Mesodermal cell (in vitro differentiated cells): ENCODE data around the gene ADGRD1. TPM values are rescaled to one million over a fixed set of nuclear protein-coding genes. Genes with fewer than 3 reads are reported as not detected.
"Not testable (repeated sequence)": the region's sequence is repeated elsewhere in the genome, so short reads cannot be mapped to it uniquely, and the experiment has no call there.

Experiments used
- H3K27ac ChIP-seq: 2 replicates; pipeline ENCODE4 v1.7.0; 2013; ENCODE audit warnings: mild to moderate bottlenecking, low read depth, low read length, moderate library complexity; ENCODE audit not compliant: severe bottlenecking
- H3K36me3 ChIP-seq: 2 replicates; pipeline ENCODE4 v1.7.1; 2013; ENCODE audit warnings: mild to moderate bottlenecking, low read length, moderate library complexity; ENCODE audit not compliant: control insufficient read depth, insufficient read depth
- H3K4me1 ChIP-seq: one replicate; pipeline ENCODE4 v1.7.1; 2013; ENCODE audit warnings: mild to moderate bottlenecking, low read length; ENCODE audit not compliant: insufficient read depth, control insufficient read depth, poor library complexity, severe bottlenecking
- H3K4me3 ChIP-seq: 2 replicates; pipeline ENCODE4 v1.7.0; 2013; ENCODE audit warnings: low read length, control low read depth, mild to moderate bottlenecking; ENCODE audit not compliant: insufficient read depth, poor library complexity, severe bottlenecking; ENCODE audit errors: extremely low read depth
- H3K9me3 ChIP-seq: 2 replicates; pipeline ENCODE4 v1.7.1; 2013; ENCODE audit warnings: mild to moderate bottlenecking, low read length, moderate library complexity; ENCODE audit not compliant: control insufficient read depth
- WGBS, 2 experiments: methylation state at CpG; one replicate each; pipeline ENCODE4 v1.1.5; 2013; ENCODE audit warnings: missing lambda C conversion rate in 2 of 2; ENCODE audit not compliant: insufficient coverage in 2 of 2; 5-methylcytosine and 5-hydroxymethylcytosine counted together
- polyA plus RNA-seq, 2 experiments: library from polyadenylated mRNA; stranded (reverse); fragments of 50-300 nt; gene quantifications; one replicate each; pipeline ENCODE4 v1.2.3, GENCODE V29; 2013

ADGRD1 gene
- polyA plus RNA-seq (2013, experiment 1 of 2) = 2.3 TPM
- 3.0 TPM for polyA plus RNA-seq (2013, experiment 2 of 2)

DNA sequence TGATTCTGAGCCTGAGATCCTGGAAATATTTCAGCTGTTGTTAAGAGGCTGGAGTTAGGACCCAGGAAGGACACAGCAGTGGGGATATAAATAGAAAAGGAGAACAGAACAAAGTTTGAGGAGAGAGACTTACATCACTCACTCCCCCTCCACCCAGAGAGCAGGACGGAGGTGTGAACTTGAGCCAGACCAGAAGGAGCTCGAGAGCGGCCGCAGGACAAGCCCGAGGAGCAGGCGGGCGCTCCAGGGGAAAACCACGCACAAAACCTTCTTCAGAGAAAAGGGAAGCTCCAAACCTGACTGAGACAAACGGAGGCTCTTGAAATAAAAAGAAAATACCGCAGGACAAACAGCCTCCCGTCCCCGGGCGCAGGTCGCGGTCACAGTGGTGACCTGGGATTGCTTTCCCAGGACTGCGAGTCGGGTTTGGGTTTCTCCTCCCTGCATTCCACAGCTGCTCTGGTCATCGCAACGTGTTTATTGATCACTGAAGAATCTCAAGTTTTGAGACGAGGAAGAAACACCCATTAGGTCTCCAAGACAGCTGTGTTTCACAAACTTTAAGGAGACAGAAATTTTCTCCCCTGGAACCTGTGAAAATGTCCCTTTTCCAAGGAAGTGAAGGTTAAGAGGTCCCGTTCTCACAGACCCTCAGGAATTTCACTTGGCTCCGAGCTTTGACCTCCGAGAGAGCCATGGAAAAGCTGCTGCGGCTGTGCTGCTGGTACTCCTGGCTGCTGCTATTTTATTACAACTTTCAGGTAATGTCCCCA lies at the start of gene ADGRD1:
ADGRD1 (plus strand) TSS at position 137 of the 773 bp plus-strand sequence; CDS start at position 696, 559 bp downstream.
- Histone ChIP-seq H3K27ac (peak within 1 kb of the TSS; percentile 63), H3K4me3 (peak within 1 kb of the TSS; percentile 14), H3K4me1 (peaks cover 15% of the 10 kb centered on the region), H3K9me3 (no peaks in the 10 kb centered on the region), H3K36me3 (no peaks in the 10 kb centered on the region)
- 25 to 26% methylated on average over 23 of the region's 24 CpGs for WGBS, 2 experiments

DNA sequence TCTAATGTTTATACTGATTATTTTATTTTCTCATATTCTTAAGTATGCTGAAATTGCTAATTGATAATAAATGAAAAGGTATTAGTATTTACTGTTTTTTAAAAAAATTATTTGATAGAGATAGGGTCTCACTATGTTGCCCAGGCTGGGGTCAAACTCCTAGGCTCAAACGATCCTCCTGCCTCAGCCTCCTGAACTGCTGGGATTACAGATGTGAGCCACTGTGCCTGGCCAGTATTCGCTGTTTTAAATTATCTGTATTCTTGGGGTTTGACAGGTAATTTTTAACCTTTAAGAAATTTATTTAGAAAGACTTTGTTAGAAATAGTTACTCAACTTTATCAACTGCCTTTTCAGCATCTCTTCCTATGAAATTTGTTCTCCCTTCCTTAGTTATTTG lies 49.6 kb upstream of the ADGRD1 start:
- 100% methylated on average over 1 of the region's 2 CpGs; no CpG with 5 or more reads in 1 of the 2 experiments for WGBS, 2 experiments
- Histone ChIP-seq H3K4me3 (no peak overlapping the region), H3K27ac (no peak overlapping the region), H3K36me3 (no peaks in the 10 kb centered on the region), H3K9me3 (no peaks in the 10 kb centered on the region), H3K4me1 (no peaks in the 10 kb centered on the region)

GRCh38 chr12:130904936-130905455 lies 48.7 kb upstream of the ADGRD1 start:
- not testable (repeated sequence) for H3K4me1 ChIP-seq

DNA sequence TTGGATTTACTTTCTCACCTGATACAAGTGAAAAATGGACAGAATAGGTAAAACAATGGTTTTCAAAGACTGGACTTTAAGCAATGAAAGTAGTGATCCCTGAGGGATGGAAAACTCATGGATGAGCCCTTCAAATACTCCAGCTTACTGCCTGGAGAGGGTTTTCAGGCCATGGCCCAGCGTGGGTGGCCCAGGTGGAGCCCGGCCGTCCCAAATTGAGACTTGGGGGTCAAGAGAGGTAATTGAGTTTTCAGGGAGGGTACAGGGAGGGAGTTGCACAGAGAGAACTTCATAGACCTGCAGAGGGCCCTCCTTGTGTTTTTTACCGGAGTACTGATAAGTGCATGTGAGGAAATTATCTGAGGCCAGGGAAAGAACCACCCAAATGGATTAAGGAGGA lies 44.6 kb upstream of the ADGRD1 start:
- Histone ChIP-seq H3K4me3 (no peak overlapping the region), H3K36me3 (no peaks in the 10 kb centered on the region), H3K9me3 (no peaks in the 10 kb centered on the region), H3K4me1 (no peaks in the 10 kb centered on the region), H3K27ac (no peak overlapping the region)
- WGBS, 2 experiments = 92% methylated on average over 4 of the region's 4 CpGs; no CpG with 5 or more reads in 1 of the 2 experiments

More at GRCh38 chr12:130904936-130905455, 48.7 kb upstream of the ADGRD1 start:
- H3K27ac ChIP-seq, H3K9me3 ChIP-seq, H3K36me3 ChIP-seq, H3K4me3 ChIP-seq: not testable (repeated sequence)
- WGBS, 2 experiments = 90 to 95% methylated on average over 4 to 13 of the region's 31 CpGs

DNA sequence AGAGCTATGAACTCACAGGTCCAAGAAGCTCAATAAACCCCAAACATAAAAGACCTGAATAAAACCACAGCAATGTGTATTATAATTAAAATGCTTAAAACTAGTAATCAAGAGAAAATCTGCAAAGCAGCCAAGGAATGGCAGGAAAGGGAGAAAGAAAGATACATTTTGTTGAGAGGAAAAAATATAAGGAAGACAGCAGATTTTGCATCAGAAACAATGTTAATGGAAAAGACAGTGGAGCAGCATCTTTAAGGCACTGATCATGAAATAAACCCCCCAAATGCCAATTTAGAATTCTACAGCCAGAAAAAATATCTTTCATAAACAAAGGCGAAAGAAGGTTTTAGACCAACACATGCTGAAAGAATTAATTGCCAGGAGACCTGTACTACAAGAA lies 42.5 kb upstream of the ADGRD1 start:
- H3K4me1 ChIP-seq = no peaks in the 10 kb centered on the region
- H3K4me3 ChIP-seq = no peak overlapping the region
- H3K9me3 ChIP-seq = no peaks in the 10 kb centered on the region
- no peak overlapping the region for H3K27ac ChIP-seq
- no CpG with 5 or more reads among the region's 1 CpG for WGBS, 2 experiments
- H3K36me3 ChIP-seq = no peaks in the 10 kb centered on the region

DNA sequence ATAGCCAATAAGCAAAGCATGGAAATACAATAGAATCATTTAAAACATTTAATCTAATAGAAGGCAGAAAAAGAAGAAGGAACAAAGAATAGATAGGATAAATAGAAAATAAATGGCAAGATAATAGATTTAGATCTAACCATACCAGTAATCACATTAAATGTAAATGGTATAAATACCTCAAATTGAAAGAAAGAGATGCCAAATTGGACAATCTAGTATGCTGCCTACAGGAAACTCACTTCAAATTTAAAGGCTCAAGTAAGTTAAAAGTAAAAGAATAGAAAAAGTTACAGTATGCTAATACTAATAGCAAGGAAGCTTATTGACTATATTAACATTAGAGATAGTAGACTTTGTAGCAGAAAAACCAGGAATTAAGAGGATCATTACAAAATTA lies 41.8 kb upstream of the ADGRD1 start:
- Histone ChIP-seq H3K9me3 (no peaks in the 10 kb centered on the region), H3K4me3 (no peak overlapping the region), H3K36me3 (no peaks in the 10 kb centered on the region), H3K27ac (no peak overlapping the region), H3K4me1 (no peaks in the 10 kb centered on the region)

GRCh38 chr12:130916241-130916911 lies 37.3 kb upstream of the ADGRD1 start:
- Histone ChIP-seq H3K36me3 (no peaks in the 10 kb centered on the region), H3K4me1 (no peaks in the 10 kb centered on the region), H3K27ac (no peak overlapping the region), H3K4me3 (no peak overlapping the region), H3K9me3 (no peaks in the 10 kb centered on the region)
- 37 to 42% methylated on average over 35 to 36 of the region's 37 CpGs for WGBS, 2 experiments

- H3K36me3 ChIP-seq = no peaks in the 10 kb centered on the region
- 87 to 90% methylated on average over 12 to 13 of the region's 13 CpGs for WGBS, 2 experiments
- H3K9me3 ChIP-seq = peaks cover 6% of the 10 kb centered on the region
- H3K4me3 ChIP-seq = no peak overlapping the region
- no peaks in the 10 kb centered on the region for H3K4me1 ChIP-seq
- no peak overlapping the region for H3K27ac ChIP-seq
These were observed 36.1 kb upstream of the ADGRD1 start for GRCh38 chr12:130917607-130918006.

- no peak overlapping the region for H3K4me3 ChIP-seq
- 38 to 55% methylated on average over 1 of the region's 1 CpG for WGBS, 2 experiments
These were observed 34.6 kb upstream of the ADGRD1 start for GRCh38 chr12:130919086-130919485.

GRCh38 chr12:130920119-130920703 lies 33.5 kb upstream of the ADGRD1 start:
- WGBS, 2 experiments = 91 to 92% methylated on average over 14 to 15 of the region's 15 CpGs
- Histone ChIP-seq H3K27ac (no peak overlapping the region), H3K4me1 (no peaks in the 10 kb centered on the region)

More at GRCh38 chr12:130919086-130919485, 34.6 kb upstream of the ADGRD1 start:
- peaks cover 6% of the 10 kb centered on the region for H3K9me3 ChIP-seq
- no peaks in the 10 kb centered on the region for H3K4me1 ChIP-seq
- H3K27ac ChIP-seq = no peak overlapping the region
- H3K36me3 ChIP-seq = no peaks in the 10 kb centered on the region

More at GRCh38 chr12:130920119-130920703, 33.5 kb upstream of the ADGRD1 start:
- H3K4me3 ChIP-seq = no peak overlapping the region
- H3K9me3 ChIP-seq = peaks cover 6% of the 10 kb centered on the region
- no peaks in the 10 kb centered on the region for H3K36me3 ChIP-seq
